Calu3 (cell line): ENCODE results near the gene ARMC2. TPM values are rescaled to one million over a fixed set of nuclear protein-coding genes. Genes with fewer than 3 reads are reported as not detected.

Experiments used
- BruUV-seq: library from RNA; stranded (reverse); fragments of 400-500 nt; replicated peaks from 2 replicates; lab custom pipeline; 2021; lab: Mats Ljungman, UMichigan
- CTCF ChIA-PET: fragments of 300-600 bp; sonication (Branson Sonifier 250); formaldehyde crosslinking; loops from one replicate; lab custom pipeline; 2022; ENCODE audit warnings: antibody characterized with exemption; lab: Charles Lee
- DNase-seq: peaks from one replicate; pipeline ENCODE4 v3.0.0; 2022
- H3K27ac Mint-ChIP-seq: one replicate; pipeline ENCODE4 v1.8.0; 2022; ENCODE audit warnings: mixed read lengths; ENCODE audit not compliant: unreplicated experiment
- H3K27me3 Mint-ChIP-seq: one replicate; pipeline ENCODE4 v1.8.0; 2022; ENCODE audit warnings: mixed read lengths; ENCODE audit not compliant: unreplicated experiment
- H3K36me3 Mint-ChIP-seq: one replicate; pipeline ENCODE4 v1.8.0; 2022; ENCODE audit warnings: mild to moderate bottlenecking, moderate library complexity, mixed read lengths; ENCODE audit not compliant: insufficient read depth, unreplicated experiment
- H3K4me1 Mint-ChIP-seq: one replicate; pipeline ENCODE4 v1.8.0; 2022; ENCODE audit warnings: mild to moderate bottlenecking, low read depth, mixed read lengths; ENCODE audit not compliant: unreplicated experiment
- H3K4me3 Mint-ChIP-seq: one replicate; pipeline ENCODE4 v1.8.0; 2022; ENCODE audit warnings: mild to moderate bottlenecking, low read depth, moderate library complexity, mixed read lengths; ENCODE audit not compliant: unreplicated experiment
- H3K9me3 Mint-ChIP-seq: one replicate; pipeline ENCODE4 v1.8.0; 2022; ENCODE audit warnings: low read depth, mixed read lengths; ENCODE audit not compliant: unreplicated experiment
- intact Hi-C: fragments of 100-400 bp; cut with micrococcal nuclease; formaldehyde crosslinking; loops from one replicate; pipeline ENCODE4 v1.10.0; 2022; ENCODE audit not compliant: unreplicated experiment
- total RNA-seq: library from RNA; stranded (reverse); gene quantifications from 2 replicates; pipeline ENCODE4 v1.2.3, GENCODE V29; 2022
- TF ChIP-seq, protein P1 (sequence below): fragments of 200-600 bp; IDR thresholded peaks from one replicate; pipeline ENCODE4 v1.8.0; 2022; ENCODE audit warnings: antibody characterized with exemption; ENCODE audit not compliant: unreplicated experiment

The ARMC2 gene
- total RNA-seq, 1 experiment from 2014 or later, result 7.1 TPM

DNA sequence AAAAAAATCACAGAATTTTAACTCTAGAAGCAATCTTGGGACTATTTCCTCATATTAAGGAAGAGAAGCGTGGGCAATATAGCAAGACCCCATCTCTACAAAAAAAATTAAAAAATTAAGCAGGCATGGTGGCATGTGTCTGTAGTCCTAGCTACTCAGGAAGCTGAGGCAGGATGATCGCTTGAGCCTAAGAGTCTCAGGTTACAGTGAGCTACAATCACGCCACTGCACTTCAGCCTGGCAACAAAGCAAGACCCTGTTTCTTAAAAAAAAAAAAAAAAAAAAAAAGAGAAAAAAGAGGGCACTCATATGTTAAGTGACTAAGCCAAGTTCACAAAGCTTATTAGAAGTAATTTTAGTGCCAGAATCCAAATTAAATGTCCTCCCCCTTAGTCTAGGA lies 145.7 kb downstream of the ARMC2 start:
- H3K36me3 Mint-ChIP-seq, result no peaks in the 10 kb centered on the region
- H3K27me3 Mint-ChIP-seq, result no peaks in the 10 kb centered on the region
- intact Hi-C loops, result loop anchor here (5.0 kb wide), 1 partner anchor 52 kb away; no protein-coding TSS in a partner anchor
- CTCF ChIA-PET, result no interaction called here
- no peak overlapping the region for H3K4me3 Mint-ChIP-seq
- TF ChIP-seq, protein P1, sequence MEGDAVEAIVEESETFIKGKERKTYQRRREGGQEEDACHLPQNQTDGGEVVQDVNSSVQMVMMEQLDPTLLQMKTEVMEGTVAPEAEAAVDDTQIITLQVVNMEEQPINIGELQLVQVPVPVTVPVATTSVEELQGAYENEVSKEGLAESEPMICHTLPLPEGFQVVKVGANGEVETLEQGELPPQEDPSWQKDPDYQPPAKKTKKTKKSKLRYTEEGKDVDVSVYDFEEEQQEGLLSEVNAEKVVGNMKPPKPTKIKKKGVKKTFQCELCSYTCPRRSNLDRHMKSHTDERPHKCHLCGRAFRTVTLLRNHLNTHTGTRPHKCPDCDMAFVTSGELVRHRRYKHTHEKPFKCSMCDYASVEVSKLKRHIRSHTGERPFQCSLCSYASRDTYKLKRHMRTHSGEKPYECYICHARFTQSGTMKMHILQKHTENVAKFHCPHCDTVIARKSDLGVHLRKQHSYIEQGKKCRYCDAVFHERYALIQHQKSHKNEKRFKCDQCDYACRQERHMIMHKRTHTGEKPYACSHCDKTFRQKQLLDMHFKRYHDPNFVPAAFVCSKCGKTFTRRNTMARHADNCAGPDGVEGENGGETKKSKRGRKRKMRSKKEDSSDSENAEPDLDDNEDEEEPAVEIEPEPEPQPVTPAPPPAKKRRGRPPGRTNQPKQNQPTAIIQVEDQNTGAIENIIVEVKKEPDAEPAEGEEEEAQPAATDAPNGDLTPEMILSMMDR, result no peak
- H3K9me3 Mint-ChIP-seq, result no peaks in the 10 kb centered on the region
- H3K4me1 Mint-ChIP-seq, result peaks cover 24% of the 10 kb centered on the region
- no TSS peak for BruUV-seq
- DNase-seq, result no peak
- H3K27ac Mint-ChIP-seq, result no peak overlapping the region

DNA sequence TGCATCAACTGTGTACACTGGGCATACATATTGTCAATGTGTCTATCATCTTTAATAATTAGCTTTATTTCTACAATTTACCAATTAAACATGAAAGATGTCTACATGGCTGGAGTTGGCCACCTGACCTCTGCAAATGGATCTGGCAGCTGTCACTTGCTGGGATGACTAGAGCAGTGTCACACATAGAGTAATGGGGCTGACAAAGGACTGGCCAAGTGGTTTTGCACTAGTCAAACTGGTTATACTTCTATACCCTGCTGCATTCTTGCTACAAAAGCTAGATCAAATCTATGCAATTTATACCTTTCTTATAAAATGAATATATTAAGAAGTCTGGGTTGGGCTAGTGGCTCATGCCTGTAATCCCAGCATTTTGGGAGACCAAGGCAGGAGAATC lies 147.1 kb downstream of the ARMC2 start:
- CTCF ChIA-PET, result no interaction called here
- no peaks in the 10 kb centered on the region for H3K27me3 Mint-ChIP-seq
- intact Hi-C loops, result no loop called here
- H3K4me1 Mint-ChIP-seq, result peaks cover 16% of the 10 kb centered on the region
- H3K36me3 Mint-ChIP-seq, result no peaks in the 10 kb centered on the region
- DNase-seq, result peak; percentile 28
- no peak overlapping the region for H3K27ac Mint-ChIP-seq
- no TSS peak for BruUV-seq
- TF ChIP-seq, protein P1, result no peak
- H3K4me3 Mint-ChIP-seq, result no peak overlapping the region
- H3K9me3 Mint-ChIP-seq, result no peaks in the 10 kb centered on the region

DNA sequence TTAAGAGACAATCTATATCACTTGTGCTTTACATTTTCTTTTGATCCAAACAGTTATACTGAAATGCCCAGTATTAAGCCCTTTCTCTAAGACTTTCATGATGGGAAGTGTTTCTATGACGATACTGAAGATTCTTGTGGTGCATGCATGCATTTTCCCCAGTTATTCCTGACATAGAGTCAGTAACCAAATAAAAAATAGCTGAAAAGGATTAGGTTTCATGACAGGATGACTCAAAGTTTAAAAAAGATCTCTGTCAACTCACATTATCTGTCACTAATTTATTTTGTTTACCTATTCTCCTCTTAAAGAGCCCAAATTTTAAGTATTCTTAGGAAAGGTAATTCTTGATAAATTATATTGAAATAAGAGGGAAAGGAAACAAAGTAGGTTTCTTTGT lies 148.0 kb downstream of the ARMC2 start:
- no peaks in the 10 kb centered on the region for H3K36me3 Mint-ChIP-seq
- intact Hi-C loops, result no loop called here

DNA sequence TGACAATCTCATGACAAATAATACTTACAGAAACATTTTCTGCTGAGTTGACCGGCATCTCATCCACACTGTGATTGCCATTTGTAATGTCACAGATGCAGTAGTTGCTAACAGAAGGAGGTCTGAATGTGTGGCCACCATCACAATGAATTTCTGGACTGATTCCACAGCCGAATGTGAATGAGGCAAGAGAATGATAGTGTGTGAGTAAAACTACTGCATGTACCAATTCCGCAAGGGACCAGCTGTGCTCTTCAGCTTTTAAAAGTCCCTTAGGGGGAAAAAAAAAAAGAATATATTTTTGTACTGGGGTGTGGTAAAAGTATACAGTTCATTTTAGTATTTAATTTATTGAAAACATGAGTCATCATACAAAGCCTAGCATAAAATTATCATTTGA lies 150.3 kb downstream of the ARMC2 start:
- no TSS peak for BruUV-seq
- TF ChIP-seq, protein P1, result no peak
- CTCF ChIA-PET, result no interaction called here
- H3K9me3 Mint-ChIP-seq, result no peaks in the 10 kb centered on the region
- no peak for DNase-seq
- intact Hi-C loops, result no loop called here
- no peaks in the 10 kb centered on the region for H3K4me1 Mint-ChIP-seq
- H3K4me3 Mint-ChIP-seq, result no peak overlapping the region
- H3K36me3 Mint-ChIP-seq, result no peaks in the 10 kb centered on the region
- no peaks in the 10 kb centered on the region for H3K27me3 Mint-ChIP-seq
- no peak overlapping the region for H3K27ac Mint-ChIP-seq

More for the DNA sequence above, 148.0 kb downstream of the ARMC2 start:
- Mint-ChIP-seq H3K4me1 (peaks cover 10% of the 10 kb centered on the region), H3K27me3 (no peaks in the 10 kb centered on the region), H3K4me3 (no peak overlapping the region), H3K27ac (no peak overlapping the region), H3K9me3 (no peaks in the 10 kb centered on the region)
- CTCF ChIA-PET, result no interaction called here
- no TSS peak for BruUV-seq
- no peak for DNase-seq
- TF ChIP-seq, protein P1, result no peak
